Inflammatory macrophage treated with lipopolysaccharide for 4 hours (primary cell): Measurements from ENCODE around the gene MYH7B.
A peak's percentile ranks its signal among the peaks of the same experiment; 100 is the strongest.

Experiments used
- DNase-seq: peaks from one replicate; pipeline ENCODE4 v3.0.0-alpha.2; 2020

Gene MYH7B

DNA sequence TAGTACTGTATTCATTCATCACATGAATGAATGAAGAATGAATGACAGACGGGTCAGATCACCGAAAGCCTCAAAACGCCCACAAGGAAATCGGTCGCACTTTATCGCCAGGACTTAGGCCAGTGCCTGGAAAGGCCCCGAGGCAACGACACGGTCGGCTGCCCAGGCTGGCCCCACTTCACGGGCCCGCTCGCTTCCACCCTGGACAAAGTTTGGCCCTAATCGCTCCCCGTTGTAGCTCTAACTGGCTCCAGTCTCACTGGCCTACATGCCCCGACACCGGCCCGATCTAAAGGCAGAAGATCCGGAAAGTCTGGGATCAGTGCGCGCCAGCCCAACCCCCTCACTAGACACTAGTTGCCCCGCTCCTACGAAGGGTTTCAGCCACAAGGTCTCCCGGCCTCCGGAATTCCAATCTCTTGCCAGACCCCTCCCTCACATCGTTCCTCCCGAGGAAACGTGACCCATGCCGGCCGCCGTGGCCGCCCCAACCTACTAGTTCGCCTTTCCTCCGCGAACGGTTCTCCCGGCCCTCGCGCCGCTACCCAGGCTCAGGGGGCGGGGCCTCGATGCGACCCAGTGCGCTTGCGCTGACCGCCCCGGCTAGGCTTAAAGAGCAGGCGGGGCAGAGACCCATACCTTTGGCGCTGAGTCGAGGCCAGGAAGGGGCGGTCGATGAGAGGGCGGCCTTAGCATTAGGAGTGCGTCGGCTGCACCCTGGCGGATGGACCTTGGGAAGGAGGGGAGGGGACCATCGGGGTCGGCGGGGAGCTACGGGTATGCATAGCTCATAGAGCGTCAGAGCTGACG lies at the start of gene MYH7B, which contains the start of gene GSS:
Gene MYH7B, plus strand, starts transcription at position 638 of the 810 bp plus-strand sequence. CDS start 22,138 bp downstream, outside the sequence.
Gene GSS, minus strand, starts transcription at position 576 of the 810 bp plus-strand sequence. CDS start 3,954 bp downstream, outside the sequence.
- peak; percentile 92 for DNase-seq

DNA sequence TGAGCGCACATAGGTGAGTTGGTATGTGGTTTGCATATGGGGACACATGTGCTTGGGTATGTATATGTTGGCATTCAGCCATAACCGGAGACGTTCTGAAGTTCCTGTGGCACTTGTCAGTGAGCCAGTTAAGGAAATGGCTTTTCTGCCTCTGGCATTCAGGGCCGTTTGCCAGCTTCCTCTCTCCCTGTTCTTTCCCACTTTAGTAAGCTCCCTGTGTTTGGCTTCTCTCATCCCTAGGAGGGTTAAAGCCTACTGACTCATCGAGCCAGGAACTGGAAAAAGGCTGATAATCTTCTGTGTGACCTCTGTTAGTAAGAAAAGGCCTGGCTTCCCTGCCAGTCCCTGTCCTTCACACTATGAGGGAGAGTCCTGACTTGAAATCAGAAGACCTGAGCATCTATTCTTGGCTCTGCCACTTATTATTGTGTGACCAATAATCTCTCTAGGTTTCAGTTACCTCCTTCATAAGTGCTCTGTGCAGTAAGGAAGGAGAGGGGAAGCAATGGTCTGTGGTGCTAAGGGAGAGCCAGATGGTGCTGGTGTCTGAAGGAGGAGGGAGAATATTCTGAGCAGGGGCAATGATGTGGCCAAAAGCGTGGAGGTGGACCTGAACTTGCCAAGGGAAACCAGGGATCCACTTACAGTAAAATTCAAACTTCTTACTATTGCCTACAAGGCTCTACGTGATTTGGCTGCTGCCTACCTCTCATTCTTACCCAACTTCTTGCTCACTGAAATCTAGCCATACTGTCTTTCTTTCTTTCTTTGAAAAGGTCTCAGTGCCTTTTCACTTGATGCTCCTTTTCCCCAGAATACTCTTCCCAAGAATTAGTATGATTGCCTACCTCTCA lies 47.8 kb upstream of the MYH7B start:
- no peak for DNase-seq

GRCh38 chr20:34915131-34915530 lies 40.5 kb upstream of the MYH7B start:
- no peak for DNase-seq

DNA sequence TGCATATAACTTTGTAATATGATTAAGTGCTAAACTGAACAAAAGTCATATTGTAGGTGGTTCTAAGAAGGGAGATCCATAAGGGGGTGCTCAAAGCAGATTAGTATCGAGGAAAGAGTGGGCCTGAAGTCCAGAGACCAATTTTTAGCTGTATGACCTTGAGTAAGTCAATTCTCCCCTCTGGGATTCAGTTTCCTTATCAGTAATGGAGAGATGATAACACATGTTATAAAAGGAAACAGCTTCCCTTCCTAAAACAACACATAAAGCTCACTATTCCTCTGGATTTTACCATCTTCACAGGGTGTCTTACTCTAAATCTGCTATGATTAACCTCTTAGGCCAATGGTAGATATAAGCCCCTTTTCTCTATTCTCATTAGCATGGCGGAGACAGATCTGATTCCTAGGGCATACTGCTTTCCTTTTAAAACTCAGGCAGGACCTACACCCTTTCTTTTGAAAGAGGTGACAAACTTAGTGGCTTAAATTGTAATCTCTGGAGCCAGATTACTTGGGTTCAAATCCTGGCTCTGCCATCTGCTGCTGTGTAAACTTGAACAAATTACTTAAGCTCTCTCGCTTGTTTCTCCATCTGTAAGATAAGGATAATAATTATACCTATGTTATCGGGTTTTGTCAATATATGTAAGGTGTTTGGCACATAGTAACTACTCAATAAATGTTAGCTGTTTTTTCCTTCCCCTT lies 39.8 kb upstream of the MYH7B start:
- DNase-seq: no peak

DNA sequence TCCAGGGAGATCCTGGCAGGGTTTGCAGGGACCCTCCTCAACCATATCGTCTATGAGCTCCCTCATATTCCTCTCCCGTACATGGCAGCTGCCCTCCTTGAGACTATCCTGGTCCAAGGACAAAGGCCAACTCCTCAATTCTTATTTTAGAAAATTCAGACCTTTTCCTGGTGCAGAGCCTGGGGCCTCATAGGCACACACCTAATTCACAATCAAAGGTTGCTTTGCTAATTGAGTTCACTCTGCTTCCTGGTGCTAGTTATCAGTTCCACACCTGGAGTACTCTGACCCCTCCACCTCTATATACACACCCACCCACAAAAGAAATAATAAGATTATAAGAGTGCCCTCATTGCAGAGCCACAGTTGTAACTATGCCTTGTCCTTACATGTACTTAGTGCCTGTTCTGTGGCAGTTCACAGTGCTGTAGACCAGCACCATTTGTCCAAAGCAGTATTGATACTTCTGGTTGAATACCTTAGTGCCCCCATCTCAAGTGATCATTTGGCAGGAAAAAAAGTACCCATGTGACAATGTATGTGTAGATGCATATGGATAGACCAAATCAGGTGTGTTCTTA lies 38.8 kb upstream of the MYH7B start:
- DNase-seq: no peak

DNA sequence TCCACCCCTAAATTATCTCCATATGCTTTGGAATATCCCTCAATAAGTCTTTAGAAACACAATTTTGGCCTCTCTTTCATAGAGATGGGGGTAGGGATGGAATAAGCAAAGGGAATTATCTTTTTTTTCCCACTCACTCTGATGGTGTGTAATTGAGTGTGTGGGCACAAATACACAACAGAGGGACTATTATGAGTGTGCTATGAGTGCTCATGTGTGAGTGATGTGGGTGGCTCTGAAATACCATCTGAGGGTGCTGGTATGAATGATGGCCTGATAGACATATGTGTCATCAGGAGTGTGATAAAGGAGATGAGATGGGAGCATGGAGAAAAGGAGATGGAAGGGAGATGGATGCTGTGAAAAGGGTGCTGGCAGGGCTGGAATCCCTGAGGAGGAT lies 35.6 kb upstream of the MYH7B start:
- no peak for DNase-seq

DNA sequence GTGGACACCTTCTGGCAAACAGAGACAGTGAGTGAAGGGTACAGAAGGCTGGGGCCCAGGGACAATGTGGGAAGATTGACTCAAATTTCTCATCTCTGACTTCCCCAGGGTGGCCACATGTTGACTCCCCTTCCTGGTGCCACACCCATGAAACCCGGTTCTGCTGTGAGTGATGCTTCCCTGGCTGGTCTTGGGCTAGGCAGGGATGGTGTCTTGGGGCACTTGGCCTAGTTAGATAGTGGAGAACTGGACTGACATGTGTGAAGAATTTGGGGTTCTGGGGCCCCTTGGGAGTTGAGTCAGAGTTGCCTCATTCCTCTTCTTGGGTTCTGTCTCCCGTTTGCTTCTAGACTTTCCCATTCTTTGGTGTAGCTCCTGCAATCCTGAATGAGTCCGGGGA lies 34.2 kb upstream of the MYH7B start:
- no peak for DNase-seq

GRCh38 chr20:34922654-34923381 lies 32.9 kb upstream of the MYH7B start:
- no peak for DNase-seq

- no peak for DNase-seq
These were observed 32.3 kb upstream of the MYH7B start for GRCh38 chr20:34923414-34923813.

DNA sequence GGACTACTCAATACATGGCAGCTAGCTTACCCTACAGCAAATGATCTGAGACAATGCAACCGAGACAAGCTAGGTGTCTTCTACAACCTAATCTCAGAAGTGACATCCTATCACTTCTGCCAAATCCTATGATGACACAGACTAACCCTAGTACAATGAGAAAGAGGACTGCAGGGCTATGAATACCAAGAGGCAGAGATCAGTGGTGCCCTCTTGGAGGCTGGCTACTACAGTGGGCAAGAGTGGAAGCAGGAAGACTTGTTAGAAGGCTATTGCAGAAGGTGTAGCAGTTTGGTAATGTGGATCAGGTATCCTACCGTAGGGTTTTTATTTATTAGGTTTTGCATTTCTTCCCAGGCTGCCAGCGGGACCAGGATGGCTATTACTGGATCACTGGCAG lies 30.3 kb upstream of the MYH7B start:
- no peak for DNase-seq

DNA sequence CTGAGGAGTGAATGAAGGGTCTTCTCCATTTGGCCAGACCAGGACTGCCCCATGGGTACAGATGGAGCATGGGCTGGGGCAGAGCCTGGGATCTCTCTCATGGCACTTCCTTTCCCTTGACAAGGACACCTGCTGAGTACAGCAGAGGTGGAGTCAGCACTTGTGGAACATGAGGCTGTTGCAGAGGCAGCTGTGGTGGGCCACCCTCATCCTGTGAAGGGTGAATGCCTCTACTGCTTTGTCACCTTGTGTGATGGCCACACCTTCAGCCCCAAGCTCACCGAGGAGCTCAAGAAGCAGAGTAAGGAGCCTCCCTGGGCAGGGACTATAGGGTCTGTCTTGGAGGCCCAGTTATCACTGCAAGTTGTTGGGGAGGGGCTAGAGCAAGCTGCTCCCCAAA lies 29.7 kb upstream of the MYH7B start:
- DNase-seq: no peak

GRCh38 chr20:34926581-34926980 lies 29.1 kb upstream of the MYH7B start:
- DNase-seq: no peak

- no peak for DNase-seq
These were observed 27.9 kb upstream of the MYH7B start for GRCh38 chr20:34927736-34928135.

GRCh38 chr20:34928411-34928810 lies 27.3 kb upstream of the MYH7B start:
- DNase-seq: no peak

GRCh38 chr20:34931771-34932170 lies 23.9 kb upstream of the MYH7B start:
- DNase-seq: no peak

GRCh38 chr20:34938466-34939163 lies 17.1 kb upstream of the MYH7B start:
- DNase-seq: peak; percentile 66

DNA sequence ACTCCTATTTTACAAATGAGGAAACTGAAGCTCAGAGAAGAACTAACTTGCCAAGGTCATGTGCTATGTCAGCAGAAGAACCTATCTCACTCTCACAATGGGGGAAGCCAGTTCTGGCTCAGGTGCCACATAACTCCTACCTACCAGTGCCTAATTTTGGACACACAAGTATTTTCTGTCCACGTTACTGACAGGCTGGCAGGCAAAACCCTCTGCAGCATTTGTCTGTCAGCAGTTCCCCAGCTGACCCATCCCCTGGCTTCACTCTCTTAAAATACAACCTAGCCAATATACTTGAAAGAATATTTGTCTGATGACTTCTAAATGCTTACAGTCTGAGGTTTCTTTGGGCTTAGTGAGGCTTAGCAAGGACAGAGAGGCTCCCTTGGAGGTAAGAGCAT lies 15.6 kb upstream of the MYH7B start:
- DNase-seq: peak; percentile 46

GRCh38 chr20:34941226-34941625 lies 14.4 kb upstream of the MYH7B start:
- peak; percentile 67 for DNase-seq

DNA sequence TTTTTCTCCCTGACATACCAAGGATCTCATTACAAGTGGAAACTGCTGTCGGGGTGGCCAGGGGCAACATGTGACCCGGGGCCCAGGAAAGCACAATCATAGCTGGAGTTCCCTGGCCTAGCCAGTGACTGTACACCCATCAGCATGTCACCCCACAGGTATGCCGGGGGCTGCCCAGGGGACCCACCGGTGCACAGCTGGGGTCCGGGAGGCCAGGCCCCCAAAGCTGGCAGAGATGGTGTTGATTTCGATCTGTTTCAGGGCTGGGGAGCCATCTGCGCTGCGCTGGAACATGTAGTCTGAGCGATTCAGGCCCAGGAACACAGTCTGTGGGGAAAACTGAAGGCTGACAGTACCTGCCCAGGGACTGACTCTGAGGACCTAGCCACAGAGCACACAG lies 13.4 kb upstream of the MYH7B start:
- DNase-seq: no peak

DNA sequence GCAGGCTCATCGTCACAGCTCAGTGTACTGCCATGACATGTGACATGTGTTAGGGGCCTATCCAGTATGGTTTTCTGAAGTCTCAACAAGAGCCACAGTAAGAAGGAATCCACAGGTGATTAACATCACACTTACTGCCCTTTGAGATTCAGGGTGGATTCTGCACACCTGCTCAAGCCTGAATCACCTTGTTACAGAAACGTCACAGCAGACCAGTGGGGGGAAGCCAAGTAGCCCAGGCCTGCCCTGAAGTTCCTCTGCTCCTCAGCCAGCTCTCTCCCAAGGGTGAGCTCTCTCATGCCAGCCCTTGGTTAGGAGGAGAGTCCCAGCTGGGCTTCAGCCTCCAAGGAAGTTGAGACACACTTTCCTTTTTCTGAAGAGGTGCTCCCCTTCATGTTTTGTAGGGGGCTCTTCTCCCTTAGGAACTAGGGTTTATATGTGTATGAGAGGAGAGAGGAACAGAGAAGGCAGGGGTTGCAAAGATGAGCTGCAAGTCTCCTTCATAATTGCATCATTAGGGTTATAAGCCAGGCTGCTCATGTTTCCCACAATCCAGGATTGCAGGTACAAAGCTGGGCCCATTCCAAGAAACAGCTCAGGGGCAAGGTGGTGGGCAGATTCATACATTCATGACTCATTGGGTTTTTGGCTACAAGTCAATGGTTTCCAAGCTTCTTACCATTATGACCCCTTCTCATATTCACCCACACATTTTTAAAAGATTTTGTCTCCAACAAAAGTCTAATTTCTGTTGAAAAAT lies 11.7 kb upstream of the MYH7B start:
- no peak for DNase-seq
